MM.1S (cell line): ENCODE data around the gene AMZ2.
"Not testable (repeated sequence)": the region's sequence is repeated elsewhere in the genome, so short reads cannot be mapped to it uniquely, and the experiment has no call there.

Experiments
- EZH2 ChIP-seq: fragments of 300-600 bp; sonication (generic); optimal IDR thresholded peaks from 2 replicates; pipeline ENCODE3; 2017; ENCODE audit warnings: low read depth, mild to moderate bottlenecking, antibody characterized with exemption, low read length, mixed read lengths
- TF ChIP-seq, protein P1 (sequence below): fragments of 300-600 bp; sonication (generic); IDR thresholded peaks from 2 replicates; pipeline ENCODE4 v1.5.1; 2016; ENCODE audit warnings: antibody characterized with exemption, low read length, mixed read lengths

DNA sequence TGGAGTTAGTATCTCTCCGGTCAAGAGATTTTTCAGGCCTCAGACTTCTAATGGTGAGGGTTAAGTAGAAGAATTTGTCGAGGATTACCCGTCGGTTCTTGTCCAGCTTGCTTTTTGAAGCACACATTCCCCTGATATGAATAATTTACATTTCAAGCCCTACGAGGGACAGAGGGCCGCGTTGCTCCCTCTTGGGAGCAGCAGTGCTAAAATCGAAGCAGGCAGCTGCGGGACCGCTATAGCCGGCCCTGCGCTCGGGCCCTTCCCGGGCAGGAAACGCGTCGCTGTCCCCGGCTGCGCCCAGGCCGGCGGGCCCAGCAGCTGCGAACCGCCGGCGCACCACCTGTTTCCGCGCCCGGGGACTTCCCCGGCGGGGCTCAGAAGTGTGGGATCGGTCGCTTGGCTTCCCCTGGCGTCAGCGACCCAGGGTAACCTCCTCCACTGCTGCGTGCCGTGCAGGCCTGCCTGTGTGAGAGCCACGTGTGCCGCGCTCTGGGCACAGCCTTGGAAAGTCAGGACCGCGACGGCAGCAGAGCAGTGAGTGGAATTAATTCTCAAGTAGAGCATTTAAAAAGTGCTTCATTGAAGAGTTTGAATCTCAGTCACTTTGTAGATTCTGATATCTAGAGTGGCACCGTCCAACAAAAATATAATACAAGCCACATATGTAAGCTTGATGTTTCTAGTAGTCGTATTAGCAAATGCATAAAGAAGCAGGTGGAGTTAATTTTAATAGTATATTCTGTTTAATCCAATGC, 11.2 kb downstream of the AMZ2 start:
- TF ChIP-seq, protein P1, sequence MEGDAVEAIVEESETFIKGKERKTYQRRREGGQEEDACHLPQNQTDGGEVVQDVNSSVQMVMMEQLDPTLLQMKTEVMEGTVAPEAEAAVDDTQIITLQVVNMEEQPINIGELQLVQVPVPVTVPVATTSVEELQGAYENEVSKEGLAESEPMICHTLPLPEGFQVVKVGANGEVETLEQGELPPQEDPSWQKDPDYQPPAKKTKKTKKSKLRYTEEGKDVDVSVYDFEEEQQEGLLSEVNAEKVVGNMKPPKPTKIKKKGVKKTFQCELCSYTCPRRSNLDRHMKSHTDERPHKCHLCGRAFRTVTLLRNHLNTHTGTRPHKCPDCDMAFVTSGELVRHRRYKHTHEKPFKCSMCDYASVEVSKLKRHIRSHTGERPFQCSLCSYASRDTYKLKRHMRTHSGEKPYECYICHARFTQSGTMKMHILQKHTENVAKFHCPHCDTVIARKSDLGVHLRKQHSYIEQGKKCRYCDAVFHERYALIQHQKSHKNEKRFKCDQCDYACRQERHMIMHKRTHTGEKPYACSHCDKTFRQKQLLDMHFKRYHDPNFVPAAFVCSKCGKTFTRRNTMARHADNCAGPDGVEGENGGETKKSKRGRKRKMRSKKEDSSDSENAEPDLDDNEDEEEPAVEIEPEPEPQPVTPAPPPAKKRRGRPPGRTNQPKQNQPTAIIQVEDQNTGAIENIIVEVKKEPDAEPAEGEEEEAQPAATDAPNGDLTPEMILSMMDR: not testable (repeated sequence)
- not testable (repeated sequence) for TF ChIP-seq EZH2
